GM15510 (cell line): ENCODE results near the gene TSEN15.

Experiments
- POLR2A ChIP-seq: IDR thresholded peaks from 3 replicates; pipeline ENCODE4 v1.6.1; 2011; ENCODE audit warnings: borderline replicate concordance; ENCODE audit not compliant: insufficient read length; ENCODE audit errors: extremely low read depth

TSEN15 gene

DNA sequence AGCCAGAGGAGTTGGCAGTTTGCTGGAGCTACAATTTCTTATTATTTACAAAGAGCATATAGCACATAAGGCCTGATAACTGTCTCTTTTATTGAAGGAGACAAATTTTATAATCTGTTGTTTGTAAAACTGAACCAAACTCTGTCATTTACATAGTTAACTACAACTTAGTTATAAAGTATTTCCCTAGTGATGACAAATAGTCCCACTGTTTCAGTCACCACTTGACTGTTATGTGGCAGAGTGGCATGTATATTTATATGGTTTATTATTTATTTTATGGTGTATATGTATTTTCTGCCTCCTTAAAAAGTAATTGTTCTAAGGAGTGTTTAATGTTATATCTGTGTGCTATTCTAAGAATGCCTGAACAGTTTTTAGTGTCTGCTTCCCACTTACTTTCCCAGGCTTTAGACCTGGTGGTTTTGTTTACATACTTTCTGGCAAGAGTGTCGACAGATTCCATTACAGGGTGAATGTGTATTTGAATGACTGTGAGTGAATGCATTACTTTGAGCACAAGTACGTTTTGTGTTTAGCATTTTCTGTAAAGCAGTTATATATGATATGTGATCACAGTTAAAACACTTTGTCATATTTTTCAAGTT, 10.0 kb downstream of the TSEN15 start:
- TF ChIP-seq POLR2A: no peak

DNA sequence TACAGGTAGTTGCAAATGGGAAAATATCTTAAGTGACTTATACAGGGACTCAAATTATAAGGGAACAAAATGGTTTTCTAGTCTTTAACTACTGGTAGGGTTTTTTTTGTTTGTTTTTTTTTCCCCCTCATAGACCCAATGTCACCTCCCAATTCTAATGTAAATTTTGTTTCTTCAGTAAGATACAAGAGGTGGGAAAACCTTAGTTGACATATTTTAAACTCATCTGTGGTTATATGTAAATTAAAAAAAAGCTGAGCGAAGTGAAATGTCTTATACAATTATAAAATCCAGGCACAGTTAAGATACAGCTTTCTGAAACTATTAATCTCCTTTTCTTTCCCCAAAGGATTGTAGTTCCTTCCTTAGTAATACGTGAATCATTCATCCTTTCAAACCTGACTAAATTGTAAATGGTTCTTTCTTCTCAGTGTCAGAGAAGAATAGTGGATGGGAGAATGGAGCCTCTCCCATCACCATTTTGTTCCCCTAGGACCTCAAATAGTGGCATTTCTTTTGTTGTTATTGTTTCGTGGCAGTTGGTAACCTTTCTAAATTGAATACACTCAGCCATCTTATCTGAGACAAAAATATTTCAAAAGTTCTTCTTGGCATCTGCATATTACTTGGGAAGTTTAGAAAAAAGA, 11.2 kb downstream of the TSEN15 start:
- TF ChIP-seq POLR2A: no peak

DNA sequence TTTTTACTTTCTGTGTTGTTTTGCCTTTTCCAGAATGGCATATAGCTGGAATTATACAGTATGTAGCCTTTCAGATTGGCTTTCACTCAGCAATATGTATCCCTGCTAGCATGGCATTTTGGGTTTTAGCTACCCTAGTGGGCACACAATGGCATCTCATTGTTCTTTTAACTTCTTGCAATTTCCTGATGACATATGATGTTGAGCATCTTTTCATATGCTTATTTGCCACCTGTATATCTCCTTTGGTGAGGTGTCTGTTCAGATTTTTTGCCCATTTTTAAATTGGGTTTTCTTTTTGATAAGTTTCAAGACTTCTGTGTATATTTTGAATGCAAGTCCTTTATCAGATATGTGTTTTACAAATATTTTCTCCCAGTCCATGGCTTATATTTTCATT, 14.0 kb downstream of the TSEN15 start:
- TF ChIP-seq POLR2A: no peak

DNA sequence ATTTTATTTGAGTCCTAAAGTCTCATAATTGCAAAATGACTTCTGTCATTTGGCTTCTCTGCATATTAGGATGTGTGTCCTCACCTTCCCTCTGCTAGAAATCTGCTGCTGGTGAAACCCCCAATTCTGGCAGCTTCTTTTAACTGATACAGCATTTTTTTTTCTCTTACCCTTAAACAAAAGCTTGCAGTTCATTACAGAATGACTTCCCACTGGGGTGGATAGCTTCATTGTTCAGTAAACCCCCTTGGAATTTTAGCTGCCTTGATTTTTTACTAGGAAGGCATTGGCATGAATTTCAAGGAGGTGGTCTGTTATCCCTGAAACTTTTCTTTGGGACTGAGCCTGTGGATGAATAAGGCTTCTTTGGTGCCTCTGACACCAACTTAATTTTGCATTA, 16.8 kb downstream of the TSEN15 start:
- TF ChIP-seq POLR2A: no peak

DNA sequence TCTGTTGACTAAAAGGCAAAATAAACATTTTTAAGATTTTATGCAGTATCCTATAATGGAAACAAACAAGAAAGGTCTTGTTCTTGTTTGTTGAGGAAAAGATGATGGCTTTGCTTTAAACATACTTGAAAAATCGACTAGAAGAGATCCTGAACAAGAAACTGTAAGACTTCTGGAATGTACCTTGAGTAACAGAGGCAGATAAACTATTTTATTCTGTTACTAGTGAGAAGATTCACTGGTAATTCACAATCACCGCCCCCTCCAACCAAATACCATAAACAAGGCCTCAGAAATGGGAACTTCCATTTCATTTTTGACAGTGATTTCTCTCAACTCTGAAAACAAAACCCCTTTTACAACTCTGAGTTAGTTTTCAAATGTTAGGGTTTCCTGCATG, 18.1 kb downstream of the TSEN15 start:
- no peak for TF ChIP-seq POLR2A

DNA sequence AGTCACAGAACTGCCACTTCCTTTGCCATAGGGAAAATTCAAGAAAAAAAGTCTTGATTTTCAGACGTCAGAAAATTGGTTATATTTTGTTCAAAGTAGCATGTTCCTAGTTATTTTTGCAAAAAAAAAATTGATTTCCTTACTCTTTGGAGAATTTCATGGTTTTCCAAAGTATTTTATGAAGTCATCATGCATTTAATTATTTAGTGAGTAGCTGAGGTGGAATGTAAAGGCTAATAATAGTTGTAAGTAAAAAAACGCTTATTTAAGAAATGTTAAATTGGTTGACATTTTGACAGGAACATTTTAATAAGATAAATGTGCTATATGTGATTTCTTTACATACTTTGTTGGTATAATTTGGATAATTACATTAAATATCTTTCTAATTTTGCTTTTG, 20.8 kb downstream of the TSEN15 start:
- TF ChIP-seq POLR2A: no peak

DNA sequence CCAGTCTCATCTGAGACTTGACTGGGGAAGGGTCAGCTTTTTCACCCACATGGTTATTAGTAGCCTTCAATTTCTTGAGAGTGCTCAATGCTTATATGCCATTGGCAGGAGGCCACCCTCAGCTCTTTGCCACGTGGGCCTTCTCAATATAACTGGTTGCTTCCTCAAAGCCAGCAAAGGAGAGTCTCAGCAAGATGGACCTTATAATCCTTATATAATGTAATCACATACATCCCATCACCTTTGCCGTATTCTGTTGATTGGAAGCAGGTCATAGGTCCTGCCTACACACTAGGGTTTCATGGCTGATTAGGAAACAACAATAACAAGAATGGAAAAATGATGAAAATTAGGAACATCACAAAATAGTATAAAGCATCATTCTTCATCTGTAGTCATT, 22.9 kb downstream of the TSEN15 start:
- no peak for TF ChIP-seq POLR2A

DNA sequence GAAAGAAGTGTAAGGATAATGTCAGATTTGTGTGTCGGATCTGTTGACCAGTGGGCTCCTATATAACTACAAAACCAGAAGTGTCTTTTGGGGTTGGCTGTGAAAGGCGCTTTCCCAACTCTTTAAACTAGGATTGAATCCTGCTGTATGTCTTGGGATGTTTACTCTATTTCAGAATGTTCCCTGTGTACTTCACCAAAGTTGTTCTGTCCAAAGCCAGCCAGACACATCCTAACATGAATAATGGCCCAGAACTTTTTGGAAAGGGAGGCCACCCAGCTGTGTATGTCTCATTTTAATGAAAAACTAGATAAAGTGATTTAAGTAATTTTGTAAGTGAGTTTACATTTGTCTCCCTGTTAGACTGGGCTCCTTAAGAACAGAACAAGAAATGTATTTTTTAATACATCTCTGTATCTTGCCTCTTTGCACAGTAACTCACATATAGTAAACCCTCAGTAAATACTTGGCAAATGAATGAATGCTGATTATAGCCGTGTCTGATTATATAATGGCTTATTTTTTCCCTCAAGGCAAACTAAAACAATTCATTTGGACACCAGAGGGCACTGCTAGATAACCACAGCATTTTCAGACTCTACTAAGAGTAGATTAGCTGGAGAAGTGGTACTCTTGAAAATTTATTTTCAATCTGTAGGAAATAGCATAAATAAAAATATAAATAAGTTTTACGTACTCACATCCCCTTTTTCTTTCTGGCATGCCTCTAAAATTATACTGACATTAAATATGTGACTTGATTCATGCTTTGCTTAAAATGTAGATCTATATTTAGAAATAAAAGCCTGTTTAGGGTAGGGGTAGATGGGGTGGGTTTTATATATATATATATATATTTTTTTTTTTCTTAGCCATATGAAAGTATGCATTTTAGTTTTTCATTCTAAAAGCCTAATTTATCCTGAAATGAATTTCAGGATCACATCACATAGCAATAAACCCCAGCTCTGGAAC, 23.8 kb downstream of the TSEN15 start:
- no peak for TF ChIP-seq POLR2A

DNA sequence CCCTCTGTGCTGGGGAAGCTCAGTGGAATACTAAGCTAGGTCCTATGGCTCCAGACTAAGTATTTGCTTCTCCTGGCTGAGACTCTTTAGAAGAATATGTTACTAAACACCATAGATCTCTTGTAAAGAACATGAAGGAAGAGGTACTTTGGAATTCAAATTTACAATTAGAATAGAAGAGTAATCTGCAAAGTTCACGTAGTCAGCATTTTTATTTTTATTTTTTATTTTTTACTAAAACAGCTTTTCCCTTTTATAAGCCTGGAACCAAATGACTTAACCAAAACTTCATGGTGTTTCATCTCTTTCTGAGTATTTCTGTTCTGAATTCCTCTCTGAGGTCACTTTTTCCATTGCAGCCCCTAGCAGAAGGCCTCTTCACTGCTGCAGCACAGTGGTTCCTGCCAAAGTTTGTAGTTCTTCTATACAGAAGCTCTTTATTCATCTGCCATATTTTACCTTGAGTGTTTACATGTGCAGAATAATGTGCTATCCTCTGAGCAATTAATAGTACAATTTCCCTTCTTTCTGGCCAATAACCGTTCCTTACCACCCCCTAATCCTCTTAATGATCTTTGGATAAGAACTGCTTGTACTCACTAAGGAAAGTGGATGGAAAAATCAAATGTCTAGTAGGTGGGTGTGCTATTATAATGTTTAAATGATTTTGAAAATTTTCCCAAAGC, 27.2 kb downstream of the TSEN15 start:
- no peak for TF ChIP-seq POLR2A

DNA sequence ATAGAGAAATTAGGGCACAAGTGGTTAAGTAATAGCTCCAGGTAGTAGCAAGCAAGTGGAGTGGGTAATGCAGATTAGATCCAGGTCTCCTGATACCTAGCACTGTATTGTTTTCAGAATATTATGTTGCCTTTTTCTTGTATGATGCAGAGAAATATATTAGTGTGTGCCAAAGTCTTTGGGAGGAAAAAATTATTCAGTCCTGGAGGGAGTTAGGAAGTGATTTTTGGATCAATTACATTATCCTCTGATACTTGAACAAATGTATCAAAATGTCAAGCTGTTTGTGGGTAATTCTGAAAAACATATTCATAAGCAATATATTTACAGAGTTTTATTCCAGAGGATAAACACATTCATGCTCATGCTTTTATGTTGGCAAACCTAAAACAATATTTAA, 28.8 kb downstream of the TSEN15 start:
- no peak for TF ChIP-seq POLR2A

DNA sequence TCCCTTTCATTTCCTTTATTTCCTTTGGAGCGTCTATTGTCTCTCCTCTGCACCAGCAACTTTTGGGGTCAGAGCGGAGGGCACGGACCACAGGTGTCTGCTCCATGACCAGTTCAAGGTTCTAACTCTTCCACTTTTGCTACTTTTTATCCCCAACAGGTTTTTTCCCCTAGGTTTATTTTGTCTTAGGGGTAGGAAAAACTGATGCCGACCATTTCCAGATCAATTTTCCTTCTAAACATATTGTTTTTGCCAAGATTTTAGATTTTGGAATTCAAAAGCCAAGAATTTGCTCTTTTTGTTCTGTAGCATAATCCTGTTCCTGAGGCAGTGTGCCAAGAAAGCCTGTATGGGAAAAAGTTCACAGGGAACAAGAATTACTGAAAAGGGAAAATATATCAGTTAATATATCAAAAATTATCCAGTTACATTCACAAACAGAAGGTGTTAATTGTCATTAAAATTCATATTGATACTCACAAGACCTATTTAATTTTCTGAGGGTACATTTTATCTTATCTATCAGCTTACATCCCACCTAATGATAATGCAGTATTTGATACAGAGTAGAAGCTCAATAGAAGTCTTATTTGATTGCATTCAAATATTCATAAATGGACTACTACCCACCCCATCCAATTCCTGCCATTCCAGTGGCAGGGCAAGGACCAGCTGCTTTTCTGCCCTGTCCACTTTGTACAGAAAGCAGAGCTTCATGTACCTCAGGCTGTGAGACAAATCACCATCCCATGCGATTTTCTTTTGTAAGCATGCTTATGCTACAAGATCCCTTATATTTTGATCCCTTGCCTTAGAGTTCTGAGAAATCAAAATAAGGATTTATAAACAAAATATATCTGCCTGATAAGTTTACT, 31.2 kb downstream of the TSEN15 start:
- TF ChIP-seq POLR2A: no peak

DNA sequence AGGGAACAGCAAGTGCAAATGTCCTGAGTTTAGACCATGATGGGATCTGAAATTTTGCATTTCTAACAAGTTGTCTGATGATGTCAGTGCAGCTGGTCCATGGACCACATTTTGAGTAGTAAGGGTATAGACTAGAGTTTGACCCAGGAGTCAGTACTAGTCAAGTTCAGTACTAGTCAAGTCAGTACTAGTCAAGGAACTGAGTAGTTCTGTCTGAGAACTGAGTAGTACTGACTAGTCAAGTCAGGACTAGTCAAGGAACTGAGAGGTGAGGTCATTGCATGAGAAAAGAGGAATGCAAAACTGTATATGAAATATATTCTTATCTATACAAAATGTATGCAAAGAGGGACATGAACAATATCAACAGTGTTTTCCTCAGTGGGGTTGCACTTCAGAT, 34.1 kb downstream of the TSEN15 start:
- TF ChIP-seq POLR2A: no peak

DNA sequence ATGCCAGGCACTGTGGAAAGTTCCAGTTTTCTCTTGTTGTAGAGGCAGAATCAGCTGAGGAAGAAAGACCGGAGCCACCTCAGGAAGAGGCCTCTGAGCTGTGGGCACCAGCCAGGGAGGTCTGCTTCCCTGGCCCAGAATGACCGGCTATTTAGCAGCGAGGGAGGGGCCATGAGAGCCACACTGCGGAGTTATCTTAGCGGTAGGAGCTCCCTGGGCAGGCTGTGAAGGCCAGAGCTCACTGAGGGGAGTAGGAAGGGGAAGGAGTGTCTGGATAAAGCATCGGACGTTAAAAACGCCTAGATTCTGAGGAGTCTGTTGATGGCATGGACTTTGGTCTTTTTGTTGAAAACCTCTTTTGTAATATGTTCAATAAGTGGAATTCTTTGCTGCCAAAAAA, 36.5 kb downstream of the TSEN15 start:
- no peak for TF ChIP-seq POLR2A

DNA sequence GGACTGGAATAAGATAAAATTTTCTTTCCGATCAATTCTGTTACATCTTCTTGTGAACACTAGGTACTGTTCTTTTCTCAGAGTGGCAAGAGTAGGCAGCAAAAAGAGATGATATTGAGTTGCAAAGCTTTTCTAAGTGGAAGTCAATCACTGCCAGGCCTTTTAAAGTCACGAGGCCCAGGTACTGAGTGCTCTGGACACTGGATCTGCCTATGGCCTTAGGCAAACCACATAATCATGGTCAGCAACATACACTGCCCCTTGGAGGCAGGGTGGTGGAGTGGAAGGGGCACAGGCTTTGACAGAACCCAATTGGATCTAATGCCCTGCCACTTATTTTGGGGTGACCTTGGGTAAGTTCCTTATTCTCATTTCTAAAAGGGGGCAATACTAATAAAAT, 41.5 kb downstream of the TSEN15 start:
- no peak for TF ChIP-seq POLR2A
